ENCODE results near the gene WSCD2.
A peak's percentile ranks its signal among the peaks of the same experiment; 100 is the strongest.

WSCD2 gene

GRCh38 chr12:108129017-108129812 is at the start of gene WSCD2:
WSCD2 (plus strand) TSS chr12:108129288; CDS start chr12:108195833, 66,545 bp downstream.
- DNase-seq: peak; percentile 81

GRCh38 chr12:108079721-108080120 is 49.4 kb upstream of the WSCD2 start:
- DNase-seq: no peak

- DNase-seq: no peak
Measured at GRCh38 chr12:108080363-108080762, 48.7 kb upstream of the WSCD2 start.

DNA sequence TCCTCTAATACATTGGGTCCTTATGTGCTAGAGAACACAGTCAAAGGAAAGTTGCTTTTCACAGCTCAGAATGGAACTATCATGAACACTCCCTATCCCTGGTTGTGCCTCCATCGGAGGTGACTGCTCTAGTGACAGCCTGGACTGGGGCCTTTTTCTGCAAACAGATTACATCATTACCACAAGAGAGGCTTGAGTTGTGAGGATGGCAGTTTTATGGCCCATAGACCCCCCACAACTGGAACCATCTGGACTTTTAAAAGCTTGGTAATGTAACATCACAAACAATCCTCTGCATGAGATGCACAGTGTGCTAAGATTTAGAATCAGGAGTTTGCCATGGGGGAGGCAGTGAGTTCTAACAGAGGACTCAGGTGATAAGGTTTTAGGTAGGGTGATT is 46.6 kb upstream of the WSCD2 start:
- DNase-seq: no peak

GRCh38 chr12:108087900-108088299 is 41.2 kb upstream of the WSCD2 start:
- DNase-seq: no peak

DNA sequence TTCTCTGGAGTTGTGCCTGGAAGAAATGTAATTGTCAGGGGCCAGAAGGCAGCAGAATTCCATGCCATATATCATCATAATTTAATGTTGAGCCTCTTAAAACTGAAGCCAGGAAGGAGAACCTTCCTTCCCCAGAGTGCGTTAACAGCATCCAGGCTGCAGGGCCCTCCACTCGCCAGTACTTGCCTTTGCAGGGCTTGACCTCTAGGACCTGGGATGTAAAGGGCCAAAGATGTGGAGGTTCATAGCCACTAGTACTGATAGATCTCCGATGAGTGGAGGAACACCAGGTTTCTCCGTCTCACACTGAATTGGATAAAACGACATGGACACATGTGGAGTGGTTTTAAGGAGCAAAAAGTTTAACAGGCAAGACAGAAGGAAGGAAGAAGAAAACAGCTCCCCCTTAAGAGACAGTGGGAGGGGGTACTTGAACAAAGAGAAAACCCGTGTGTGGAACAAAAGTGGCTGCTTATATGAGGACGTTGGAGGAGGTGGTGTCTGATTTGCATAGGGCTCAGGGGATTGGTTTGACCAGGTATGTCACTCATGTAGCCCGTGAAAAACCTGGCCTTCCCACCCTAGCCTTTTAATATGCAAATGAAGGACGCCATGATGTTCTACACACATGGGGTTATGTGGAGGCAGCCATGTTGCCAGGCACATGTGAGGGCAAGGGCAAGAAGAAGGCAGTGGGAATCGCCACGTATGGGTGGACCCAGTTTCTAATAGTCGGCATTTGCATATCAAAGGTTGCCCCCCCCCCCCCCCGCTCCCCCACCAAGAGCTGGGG is 38.8 kb upstream of the WSCD2 start:
- DNase-seq: no peak

DNA sequence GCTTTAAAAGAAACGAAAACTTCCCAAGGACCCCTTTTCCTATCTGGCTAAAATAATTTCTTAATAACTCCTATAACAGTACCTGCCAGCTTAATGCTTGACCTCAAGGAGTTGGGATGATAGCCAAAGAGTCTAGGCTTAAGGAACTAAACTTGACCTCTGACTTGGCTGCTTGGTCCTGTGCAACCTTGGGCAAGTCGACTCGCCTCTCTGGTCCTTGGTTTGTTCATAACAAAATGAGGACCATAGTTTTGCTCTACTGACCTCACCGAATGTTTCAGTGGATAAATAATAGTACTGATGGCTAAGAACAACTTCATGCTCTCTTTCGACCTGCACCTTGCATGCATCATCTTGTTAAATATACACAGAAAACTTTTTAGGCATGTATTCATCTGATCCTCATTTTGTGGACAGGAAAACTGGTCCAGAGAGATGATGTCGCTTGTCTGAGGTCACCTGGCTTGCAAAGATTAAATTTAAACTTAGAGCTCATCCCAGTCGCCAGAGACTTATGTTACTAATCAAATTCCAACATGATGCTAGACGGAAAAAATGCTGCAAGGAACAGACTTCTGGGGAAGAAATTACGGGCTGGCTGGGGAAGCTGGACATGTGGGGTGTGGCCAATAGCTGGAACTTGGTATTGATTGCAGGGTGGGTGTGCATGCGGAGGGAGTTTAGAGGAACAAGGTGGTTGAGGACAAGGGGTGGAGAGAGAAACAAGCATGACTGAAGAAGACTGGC is 38.0 kb upstream of the WSCD2 start:
- DNase-seq: no peak

DNA sequence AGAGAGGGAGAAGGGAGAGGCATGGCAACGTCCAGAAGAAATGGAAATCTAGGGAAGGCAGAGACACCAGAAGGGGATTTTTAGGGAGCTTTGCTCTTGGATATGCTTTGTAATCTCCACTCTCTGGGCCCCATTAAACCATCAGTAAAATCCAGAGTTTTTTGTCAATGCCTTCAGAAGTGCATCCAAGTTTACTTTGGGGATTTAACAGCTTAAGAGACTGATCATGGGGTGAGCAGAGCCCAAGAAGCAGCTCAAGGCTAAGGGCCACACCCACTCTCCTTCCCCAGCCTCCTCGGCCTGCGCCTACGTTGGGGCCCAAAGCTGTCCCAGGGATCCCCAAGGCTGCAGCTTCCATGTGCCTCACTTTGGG is 37.4 kb upstream of the WSCD2 start:
- no peak for DNase-seq

DNA sequence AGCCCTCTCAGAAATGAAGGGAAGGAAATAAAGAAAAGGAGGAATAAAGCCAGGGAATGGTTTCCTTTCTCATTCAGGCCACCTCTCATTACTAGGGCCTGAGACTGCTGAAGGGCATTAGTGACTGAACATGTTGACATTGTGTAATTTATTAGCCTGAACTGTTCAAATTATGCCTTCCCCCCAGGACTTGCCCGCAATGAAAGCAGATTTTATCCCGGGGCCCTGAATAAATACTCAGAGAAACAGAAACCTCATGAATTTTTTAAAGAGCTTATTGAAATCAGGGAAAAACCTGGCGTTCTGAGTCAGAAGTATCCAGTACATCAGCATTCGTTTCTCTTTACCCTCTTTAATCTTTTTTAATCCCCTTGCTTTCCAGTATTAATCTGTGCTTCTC is 35.9 kb upstream of the WSCD2 start:
- no peak for DNase-seq

- DNase-seq: no peak
Measured at GRCh38 chr12:108094056-108094649, 34.9 kb upstream of the WSCD2 start.

- DNase-seq: no peak
Measured at GRCh38 chr12:108097160-108097911, 31.8 kb upstream of the WSCD2 start.

DNA sequence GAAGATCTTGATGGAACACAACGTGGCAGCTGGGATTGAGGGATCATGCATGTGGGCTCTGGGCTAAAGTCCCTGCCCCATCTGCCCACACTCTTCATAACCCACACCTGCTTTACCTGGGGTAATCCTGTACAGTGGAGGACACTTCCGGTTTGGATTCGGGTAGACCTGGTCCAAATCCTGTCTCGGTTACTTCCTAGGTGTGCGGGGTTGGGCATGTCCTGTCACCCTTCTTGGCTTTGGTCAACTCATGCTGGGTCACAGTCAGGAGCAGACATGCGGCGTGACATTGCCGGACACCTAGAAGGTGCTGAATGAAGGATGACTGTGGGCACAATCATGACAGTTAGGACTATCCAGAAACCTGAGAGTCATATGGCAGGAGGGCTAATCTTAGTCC is 30.7 kb upstream of the WSCD2 start:
- DNase-seq: no peak

DNA sequence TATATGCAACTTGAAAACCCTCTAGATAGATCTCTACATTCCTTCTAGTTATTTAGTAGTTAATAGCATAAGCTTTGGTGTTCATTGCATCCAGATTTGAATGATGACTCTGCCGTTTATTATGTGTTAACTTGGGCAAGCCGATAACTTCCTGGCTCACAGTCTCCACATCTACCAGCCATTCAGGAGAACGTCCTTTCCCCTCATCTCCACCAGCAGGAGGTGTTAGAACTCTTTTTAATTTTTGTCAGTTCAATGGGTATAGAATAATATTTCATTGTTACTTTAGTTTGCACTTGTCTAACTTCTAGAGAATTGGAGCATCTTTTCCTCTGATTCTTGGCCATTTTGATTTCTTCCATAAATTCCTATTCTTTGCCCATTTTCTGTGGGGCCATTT is 30.0 kb upstream of the WSCD2 start:
- DNase-seq: no peak

GRCh38 chr12:108099778-108100489 is 29.2 kb upstream of the WSCD2 start:
- no peak for DNase-seq

DNA sequence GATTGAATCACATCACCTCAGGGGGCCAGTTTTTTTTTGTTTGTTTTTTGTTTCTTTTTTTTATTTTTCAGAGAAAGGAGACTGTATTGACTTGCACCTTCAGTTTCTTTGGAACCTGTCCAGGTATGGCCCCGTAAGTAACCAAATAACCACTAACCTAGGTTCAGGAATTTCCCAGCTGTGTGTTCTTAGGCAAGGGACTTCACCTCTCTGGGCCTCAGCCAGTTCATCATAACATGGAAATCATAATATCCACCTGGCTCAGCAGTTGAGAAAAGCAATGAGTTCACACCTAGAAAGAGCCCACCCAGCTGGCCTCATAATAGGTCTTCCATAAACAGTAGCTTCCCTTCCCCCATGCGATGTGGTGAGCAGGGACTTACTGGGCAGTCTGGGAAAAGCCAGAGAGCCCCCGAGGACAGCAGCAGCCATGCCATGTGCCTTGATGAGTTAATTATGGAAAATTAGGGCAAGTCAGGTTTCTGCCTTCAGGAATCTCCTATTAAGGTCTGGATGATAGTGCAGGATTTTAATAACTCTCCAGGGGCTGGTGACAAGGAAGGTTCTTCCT is 27.4 kb upstream of the WSCD2 start:
- DNase-seq: no peak

DNA sequence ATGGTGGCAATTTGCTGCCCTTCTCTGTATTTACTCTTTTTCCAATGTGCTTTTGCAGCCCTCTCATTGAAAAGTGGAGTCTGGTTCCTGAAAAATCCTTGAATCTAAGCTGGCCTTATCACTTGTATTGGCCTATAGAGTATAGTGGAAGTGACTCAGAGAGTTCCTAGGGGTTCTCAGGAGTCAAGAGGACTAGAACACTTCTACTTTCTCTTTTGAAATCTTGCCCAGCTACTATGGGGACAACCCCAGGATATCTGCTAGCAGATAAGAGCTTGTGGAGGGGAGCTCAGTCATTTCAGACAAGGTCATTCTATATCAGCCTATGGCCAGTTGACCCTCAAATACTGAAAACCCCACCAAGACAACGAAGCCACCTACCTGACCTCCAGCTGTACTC is 26.7 kb upstream of the WSCD2 start:
- no peak for DNase-seq

GRCh38 chr12:108103087-108103486 is 26.0 kb upstream of the WSCD2 start:
- no peak for DNase-seq

DNA sequence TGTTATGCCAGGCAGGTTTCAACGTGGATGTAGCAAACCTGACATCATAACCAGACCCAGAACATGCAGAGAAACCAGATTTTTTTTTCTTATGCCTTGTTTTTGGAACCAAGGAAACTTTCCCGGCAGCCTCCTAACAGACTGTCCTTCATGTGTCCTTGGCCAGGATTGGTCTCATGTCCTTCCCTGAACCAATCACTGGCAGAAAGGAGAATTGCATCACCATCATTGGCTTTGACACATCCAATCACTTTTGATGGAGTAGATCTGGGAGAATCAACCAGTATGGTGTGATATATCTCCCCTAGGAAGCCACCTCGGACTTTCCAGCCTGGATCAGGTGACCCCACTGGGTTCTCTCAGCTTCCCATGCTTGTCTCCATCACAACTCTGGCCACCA is 25.6 kb upstream of the WSCD2 start:
- DNase-seq: no peak

GRCh38 chr12:108104657-108105056 is 24.4 kb upstream of the WSCD2 start:
- no peak for DNase-seq

- DNase-seq: no peak
Measured at GRCh38 chr12:108106599-108106998, 22.5 kb upstream of the WSCD2 start.

- DNase-seq: no peak
Measured at GRCh38 chr12:108107293-108107692, 21.8 kb upstream of the WSCD2 start.
